ENCODE measurements around the gene PDE4DIP. TPM values are rescaled to one million over a fixed set of nuclear protein-coding genes. Genes with fewer than 3 reads are reported as not detected.
"Not testable (repeated sequence)": the region's sequence is repeated elsewhere in the genome, so short reads cannot be mapped to it uniquely, and the experiment has no call there.

PDE4DIP gene
- polyA plus RNA-seq, 1 donor from 2014 or later: 151 TPM

- not testable (repeated sequence) for H3K27me3 ChIP-seq (ENCODE audit: insufficient read depth, low read depth, low read length); H3K9me2 ChIP-seq (ENCODE audit: insufficient read depth, low read length)
These were observed 168.4 kb downstream of the PDE4DIP start for GRCh38 chr1:149012599-149012998.

GRCh38 chr1:149013513-149013912 is 169.3 kb downstream of the PDE4DIP start:
- not testable (repeated sequence) for H3K9ac ChIP-seq (ENCODE audit: low read length); H3K4me3 ChIP-seq (ENCODE audit: low read length); H3K9me2 ChIP-seq (ENCODE audit: insufficient read depth, low read length); H2AFZ ChIP-seq (ENCODE audit: low read depth, low read length); H3K27ac ChIP-seq (ENCODE audit: low read length); H4K20me1 ChIP-seq (ENCODE audit: insufficient read depth); H3K36me3 ChIP-seq (ENCODE audit: insufficient read depth, low read length); H3K79me2 ChIP-seq (replicated peaks; ENCODE audit: insufficient read depth, low read length); H3K27me3 ChIP-seq (ENCODE audit: insufficient read depth, low read depth, low read length); H3K4me2 ChIP-seq (ENCODE audit: low read length); H3K9me3 ChIP-seq (ENCODE audit: low read length); H3F3A ChIP-seq (ENCODE audit: insufficient read depth, low read length, poor library complexity, severe bottlenecking)

More at GRCh38 chr1:149012599-149012998, 168.4 kb downstream of the PDE4DIP start:
- not testable (repeated sequence) for H4K20me1 ChIP-seq (ENCODE audit: insufficient read depth); H3K9ac ChIP-seq (ENCODE audit: low read length); H3K36me3 ChIP-seq (ENCODE audit: insufficient read depth, low read length); H3K4me2 ChIP-seq (ENCODE audit: low read length); H3K27ac ChIP-seq (ENCODE audit: low read length); H3K4me3 ChIP-seq (ENCODE audit: low read length); H3K9me3 ChIP-seq (ENCODE audit: low read length); H3F3A ChIP-seq (ENCODE audit: insufficient read depth, low read length, poor library complexity, severe bottlenecking); H2AFZ ChIP-seq (ENCODE audit: low read depth, low read length); H3K79me2 ChIP-seq (replicated peaks; ENCODE audit: insufficient read depth, low read length)

- not testable (repeated sequence) for H4K20me1 ChIP-seq (ENCODE audit: insufficient read depth); H3K9me3 ChIP-seq (ENCODE audit: low read length); H3K27ac ChIP-seq (ENCODE audit: low read length); H3K9me2 ChIP-seq (ENCODE audit: insufficient read depth, low read length); H3K79me2 ChIP-seq (replicated peaks; ENCODE audit: insufficient read depth, low read length); H2AFZ ChIP-seq (ENCODE audit: low read depth, low read length); H3K4me3 ChIP-seq (ENCODE audit: low read length); H3K27me3 ChIP-seq (ENCODE audit: insufficient read depth, low read depth, low read length); H3K9ac ChIP-seq (ENCODE audit: low read length); H3K4me2 ChIP-seq (ENCODE audit: low read length); H3F3A ChIP-seq (ENCODE audit: insufficient read depth, low read length, poor library complexity, severe bottlenecking); H3K36me3 ChIP-seq (ENCODE audit: insufficient read depth, low read length)
These were observed 171.3 kb downstream of the PDE4DIP start for GRCh38 chr1:149015522-149015921.

GRCh38 chr1:149016626-149017025 is 172.4 kb downstream of the PDE4DIP start:
- not testable (repeated sequence) for H3K79me2 ChIP-seq (replicated peaks; ENCODE audit: insufficient read depth, low read length); H2AFZ ChIP-seq (ENCODE audit: low read depth, low read length); H3K36me3 ChIP-seq (ENCODE audit: insufficient read depth, low read length); H3K9me2 ChIP-seq (ENCODE audit: insufficient read depth, low read length); H3K27me3 ChIP-seq (ENCODE audit: insufficient read depth, low read depth, low read length); H3K4me2 ChIP-seq (ENCODE audit: low read length); H3K27ac ChIP-seq (ENCODE audit: low read length); H3K4me3 ChIP-seq (ENCODE audit: low read length); H3K9me3 ChIP-seq (ENCODE audit: low read length); H3F3A ChIP-seq (ENCODE audit: insufficient read depth, low read length, poor library complexity, severe bottlenecking); H3K9ac ChIP-seq (ENCODE audit: low read length); H4K20me1 ChIP-seq (ENCODE audit: insufficient read depth)

GRCh38 chr1:149018577-149018976 is 174.3 kb downstream of the PDE4DIP start:
- H3K9me3 ChIP-seq (ENCODE audit: low read length); H3K9me2 ChIP-seq (ENCODE audit: insufficient read depth, low read length); H3K4me2 ChIP-seq (ENCODE audit: low read length); H3K9ac ChIP-seq (ENCODE audit: low read length); H3K27ac ChIP-seq (ENCODE audit: low read length); H3K4me3 ChIP-seq (ENCODE audit: low read length); H3F3A ChIP-seq (ENCODE audit: insufficient read depth, low read length, poor library complexity, severe bottlenecking); H2AFZ ChIP-seq (ENCODE audit: low read depth, low read length); H3K36me3 ChIP-seq (ENCODE audit: insufficient read depth, low read length); H4K20me1 ChIP-seq (ENCODE audit: insufficient read depth); H3K27me3 ChIP-seq (ENCODE audit: insufficient read depth, low read depth, low read length); H3K79me2 ChIP-seq (replicated peaks; ENCODE audit: insufficient read depth, low read length): not testable (repeated sequence)

GRCh38 chr1:149024327-149024726 is 180.1 kb downstream of the PDE4DIP start:
- not testable (repeated sequence) for H3K27ac ChIP-seq (ENCODE audit: low read length); H3K27me3 ChIP-seq (ENCODE audit: insufficient read depth, low read depth, low read length); H3K4me2 ChIP-seq (ENCODE audit: low read length); H2AFZ ChIP-seq (ENCODE audit: low read depth, low read length); H3K4me3 ChIP-seq (ENCODE audit: low read length); H3K9me2 ChIP-seq (ENCODE audit: insufficient read depth, low read length); H3K79me2 ChIP-seq (replicated peaks; ENCODE audit: insufficient read depth, low read length); H3K36me3 ChIP-seq (ENCODE audit: insufficient read depth, low read length); H3K9ac ChIP-seq (ENCODE audit: low read length); H4K20me1 ChIP-seq (ENCODE audit: insufficient read depth); H3K9me3 ChIP-seq (ENCODE audit: low read length); H3F3A ChIP-seq (ENCODE audit: insufficient read depth, low read length, poor library complexity, severe bottlenecking)

- H2AFZ ChIP-seq (ENCODE audit: low read depth, low read length); H3K9ac ChIP-seq (ENCODE audit: low read length); H3K27me3 ChIP-seq (ENCODE audit: insufficient read depth, low read depth, low read length); H3F3A ChIP-seq (ENCODE audit: insufficient read depth, low read length, poor library complexity, severe bottlenecking); H3K9me3 ChIP-seq (ENCODE audit: low read length); H4K20me1 ChIP-seq (ENCODE audit: insufficient read depth); H3K36me3 ChIP-seq (ENCODE audit: insufficient read depth, low read length); H3K79me2 ChIP-seq (replicated peaks; ENCODE audit: insufficient read depth, low read length); H3K4me3 ChIP-seq (ENCODE audit: low read length); H3K9me2 ChIP-seq (ENCODE audit: insufficient read depth, low read length); H3K4me2 ChIP-seq (ENCODE audit: low read length); H3K27ac ChIP-seq (ENCODE audit: low read length): not testable (repeated sequence)
These were observed 189.7 kb downstream of the PDE4DIP start for GRCh38 chr1:149033916-149034315.

- H3K4me2 ChIP-seq (ENCODE audit: low read length); H4K20me1 ChIP-seq (ENCODE audit: insufficient read depth); H3K9ac ChIP-seq (ENCODE audit: low read length); H3K79me2 ChIP-seq (replicated peaks; ENCODE audit: insufficient read depth, low read length); H3K9me2 ChIP-seq (ENCODE audit: insufficient read depth, low read length); H2AFZ ChIP-seq (ENCODE audit: low read depth, low read length); H3K27me3 ChIP-seq (ENCODE audit: insufficient read depth, low read depth, low read length); H3K27ac ChIP-seq (ENCODE audit: low read length); H3F3A ChIP-seq (ENCODE audit: insufficient read depth, low read length, poor library complexity, severe bottlenecking); H3K9me3 ChIP-seq (ENCODE audit: low read length); H3K4me3 ChIP-seq (ENCODE audit: low read length); H3K36me3 ChIP-seq (ENCODE audit: insufficient read depth, low read length): not testable (repeated sequence)
These were observed 198.8 kb downstream of the PDE4DIP start for GRCh38 chr1:149043056-149043455.

Data from neural cell (in vitro differentiated cells).